PFSK-1 (cell line): ENCODE results near the gene XYLT1.
A peak's percentile ranks its signal among the peaks of the same experiment; 100 is the strongest.

Source experiments
- FOXP2 ChIP-seq: optimal IDR thresholded peaks from 2 replicates; pipeline ENCODE3; 2011; ENCODE audit warnings: borderline replicate concordance, control low read depth, inconsistent platforms; ENCODE audit not compliant: insufficient read depth; ENCODE audit errors: extremely low read length, extremely low read depth
- POLR2AphosphoS5 ChIP-seq: IDR thresholded peaks from 2 replicates; pipeline ENCODE4 v1.6.1; 2012; ENCODE audit warnings: low read depth, mild to moderate bottlenecking, control low read depth, low read length, moderate library complexity
- REST ChIP-seq, 2 experiments: IDR thresholded peaks; 2 replicates each; pipeline versions ENCODE4 v1.6.1 to v1.8.0; 2011 to 2012; ENCODE audit warnings: low read depth in 2 of 2, low read length in 2 of 2, control low read depth in 1 of 2, inconsistent platforms in 1 of 2, mild to moderate bottlenecking in 1 of 2, moderate library complexity in 1 of 2; ENCODE audit not compliant: insufficient read depth in 1 of 2
- SIN3A ChIP-seq: IDR thresholded peaks from 2 replicates; pipeline ENCODE4 v1.6.1; 2012; ENCODE audit warnings: mild to moderate bottlenecking, low read length, moderate library complexity, borderline replicate concordance; ENCODE audit not compliant: insufficient read depth
- TAF1 ChIP-seq: IDR thresholded peaks from 2 replicates; pipeline ENCODE4 v1.6.1; 2012; ENCODE audit warnings: low read length, control low read depth, borderline replicate concordance; ENCODE audit not compliant: insufficient read depth

XYLT1 gene

GRCh38 chr16:17168181-17168580, 302.6 kb downstream of the XYLT1 start:
- TF ChIP-seq TAF1 (no peak), REST (IDR thresholded peaks at IDR 0.05; ENCODE audit: insufficient read depth in 1 of 2, low read depth in 2 of 2, low read length in 2 of 2) (no peak), FOXP2 (no peak), POLR2AphosphoS5 (no peak), SIN3A (no peak)

GRCh38 chr16:17166095-17166494, 304.7 kb downstream of the XYLT1 start:
- TF ChIP-seq FOXP2 (no peak), SIN3A (no peak), POLR2AphosphoS5 (no peak), TAF1 (no peak), REST (IDR thresholded peaks at IDR 0.05; ENCODE audit: insufficient read depth in 1 of 2, low read depth in 2 of 2, low read length in 2 of 2) (peak; percentile 72 to 94)

- TF ChIP-seq FOXP2 (no peak), REST (IDR thresholded peaks at IDR 0.05; ENCODE audit: insufficient read depth in 1 of 2, low read depth in 2 of 2, low read length in 2 of 2) (no peak), SIN3A (no peak), POLR2AphosphoS5 (no peak), TAF1 (no peak)
Observed at GRCh38 chr16:17162560-17162959, 308.2 kb downstream of the XYLT1 start.

GRCh38 chr16:17160920-17161431, 309.8 kb downstream of the XYLT1 start:
- TF ChIP-seq SIN3A (no peak), FOXP2 (no peak), REST (IDR thresholded peaks at IDR 0.05; ENCODE audit: insufficient read depth in 1 of 2, low read depth in 2 of 2, low read length in 2 of 2) (no peak), POLR2AphosphoS5 (no peak), TAF1 (no peak)

- TF ChIP-seq REST (IDR thresholded peaks at IDR 0.05; ENCODE audit: insufficient read depth in 1 of 2, low read depth in 2 of 2, low read length in 2 of 2), result no peak
- no peak for TF ChIP-seq POLR2AphosphoS5
- no peak for TF ChIP-seq SIN3A
- TF ChIP-seq TAF1, result no peak
- no peak for TF ChIP-seq FOXP2
Observed at GRCh38 chr16:17160285-17160853, 310.4 kb downstream of the XYLT1 start.
